ENCODE results near the gene ADGRV1.

The ADGRV1 gene

DNA sequence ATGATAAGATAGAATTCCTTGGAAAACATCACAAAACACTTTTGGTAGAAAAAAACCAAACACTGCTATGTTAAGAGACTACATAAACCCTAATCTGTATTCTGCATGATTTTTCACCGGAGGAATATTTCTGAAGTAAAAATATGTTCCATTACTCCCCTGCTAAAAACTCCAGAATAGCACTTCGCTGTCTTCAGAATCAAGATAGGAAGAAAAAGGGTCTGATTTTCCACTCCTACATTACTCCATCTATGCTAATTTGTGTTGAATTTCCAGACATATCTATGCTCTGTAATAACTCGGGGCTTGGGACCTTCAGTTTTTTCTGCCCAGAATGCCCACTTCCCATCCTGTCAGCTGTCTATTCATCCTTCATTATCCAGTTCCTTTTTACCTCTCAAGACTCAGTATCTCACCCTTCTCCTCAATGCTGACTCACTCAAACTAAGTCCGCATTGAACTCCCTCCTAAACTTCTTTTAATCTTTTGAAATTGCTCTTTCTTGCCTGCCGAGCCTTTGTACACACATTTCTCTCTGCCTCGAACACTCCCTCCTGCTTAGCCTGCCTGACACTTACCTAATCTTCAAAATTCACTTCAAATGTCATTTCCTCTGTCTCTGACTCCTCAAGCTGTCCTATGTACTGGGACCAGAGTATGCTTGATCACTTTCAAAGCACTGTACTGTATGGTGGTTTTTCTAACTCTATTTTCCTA is 653.6 kb downstream of the ADGRV1 start:
- in situ Hi-C loops (cut with MboI; ENCODE audit: low sequenced_read_pairs, unreplicated experiment): no loop called here
- no peak for DNase-seq (ENCODE audit: low spot score)
- TF ChIP-seq, protein P1, sequence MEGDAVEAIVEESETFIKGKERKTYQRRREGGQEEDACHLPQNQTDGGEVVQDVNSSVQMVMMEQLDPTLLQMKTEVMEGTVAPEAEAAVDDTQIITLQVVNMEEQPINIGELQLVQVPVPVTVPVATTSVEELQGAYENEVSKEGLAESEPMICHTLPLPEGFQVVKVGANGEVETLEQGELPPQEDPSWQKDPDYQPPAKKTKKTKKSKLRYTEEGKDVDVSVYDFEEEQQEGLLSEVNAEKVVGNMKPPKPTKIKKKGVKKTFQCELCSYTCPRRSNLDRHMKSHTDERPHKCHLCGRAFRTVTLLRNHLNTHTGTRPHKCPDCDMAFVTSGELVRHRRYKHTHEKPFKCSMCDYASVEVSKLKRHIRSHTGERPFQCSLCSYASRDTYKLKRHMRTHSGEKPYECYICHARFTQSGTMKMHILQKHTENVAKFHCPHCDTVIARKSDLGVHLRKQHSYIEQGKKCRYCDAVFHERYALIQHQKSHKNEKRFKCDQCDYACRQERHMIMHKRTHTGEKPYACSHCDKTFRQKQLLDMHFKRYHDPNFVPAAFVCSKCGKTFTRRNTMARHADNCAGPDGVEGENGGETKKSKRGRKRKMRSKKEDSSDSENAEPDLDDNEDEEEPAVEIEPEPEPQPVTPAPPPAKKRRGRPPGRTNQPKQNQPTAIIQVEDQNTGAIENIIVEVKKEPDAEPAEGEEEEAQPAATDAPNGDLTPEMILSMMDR (IDR thresholded peaks at IDR 0.05; ENCODE audit: borderline replicate concordance, control extremely low read depth, extremely low read depth, insufficient read depth, missing control alignments): no peak

- DNase-seq (ENCODE audit: low spot score): no peak
- TF ChIP-seq, protein P1 (IDR thresholded peaks at IDR 0.05; ENCODE audit: borderline replicate concordance, control extremely low read depth, extremely low read depth, insufficient read depth, missing control alignments): no peak
- in situ Hi-C loops (cut with MboI; ENCODE audit: low sequenced_read_pairs, unreplicated experiment): no loop called here
Measured at GRCh38 chr5:91212714-91213092, 654.1 kb downstream of the ADGRV1 start.

Measured in GM13976 (cell line).